Stimulated activated CD4-positive, alpha-beta T cell treated with anti-CD3 and anti-CD28 coated beads, Interleukin-2, amount 100 ng/mL, for 48 hours (primary cell): Measurements from ENCODE around the gene TAAR9.

Source experiments
- DNase-seq, 2 donors: peaks; one replicate each; pipeline ENCODE4 v3.0.0-alpha.2; 2020

The TAAR9 gene

GRCh38 chr6:132537977-132538376 lies at the start of gene TAAR9:
Gene TAAR9, plus strand, starts transcription at chr6:132538277. Its CDS starts 13 bp downstream, at chr6:132538290.
- no peak for DNase-seq

GRCh38 chr6:132489376-132489775 lies 48.7 kb upstream of the TAAR9 start:
- DNase-seq, result no peak

- DNase-seq, result no peak
These were observed 48.1 kb upstream of the TAAR9 start for GRCh38 chr6:132490024-132490423.

GRCh38 chr6:132490478-132491204 lies 47.4 kb upstream of the TAAR9 start:
- no peak for DNase-seq

- DNase-seq, result no peak
These were observed 46.8 kb upstream of the TAAR9 start for GRCh38 chr6:132491303-132491702.

GRCh38 chr6:132491881-132492280 lies 46.2 kb upstream of the TAAR9 start:
- DNase-seq, result no peak

GRCh38 chr6:132494954-132495353 lies 43.1 kb upstream of the TAAR9 start:
- DNase-seq, result no peak

- DNase-seq, result no peak
These were observed 42.4 kb upstream of the TAAR9 start for GRCh38 chr6:132495604-132496079.

GRCh38 chr6:132496519-132497180 lies 41.4 kb upstream of the TAAR9 start:
- no peak for DNase-seq

- DNase-seq, result no peak
These were observed 39.4 kb upstream of the TAAR9 start for GRCh38 chr6:132498638-132499037.

GRCh38 chr6:132499757-132500156 lies 38.3 kb upstream of the TAAR9 start:
- DNase-seq, result no peak

GRCh38 chr6:132504757-132505156 lies 33.3 kb upstream of the TAAR9 start:
- DNase-seq, result no peak

GRCh38 chr6:132505158-132505557 lies 32.9 kb upstream of the TAAR9 start:
- DNase-seq, result no peak

- no peak for DNase-seq
These were observed 31.6 kb upstream of the TAAR9 start for GRCh38 chr6:132506461-132506860.

- no peak for DNase-seq
These were observed 30.9 kb upstream of the TAAR9 start for GRCh38 chr6:132506869-132507808.

- DNase-seq, result no peak
These were observed 26.8 kb upstream of the TAAR9 start for GRCh38 chr6:132511210-132511830.

- DNase-seq, result no peak
These were observed 26.3 kb upstream of the TAAR9 start for GRCh38 chr6:132511831-132512220.

GRCh38 chr6:132512342-132512637 lies 25.8 kb upstream of the TAAR9 start:
- DNase-seq, result no peak

- DNase-seq, result peak; percentile 75 to 76
These were observed 25.1 kb upstream of the TAAR9 start, which contains the start of gene STX7 for GRCh38 chr6:132512638-132513632. Gene STX7, minus strand, starts transcription at chr6:132513116. Its CDS starts 9,586 bp downstream, at chr6:132503530.

- no peak for DNase-seq
These were observed 24.1 kb upstream of the TAAR9 start for GRCh38 chr6:132513831-132514545.

- DNase-seq, result no peak
These were observed 22.7 kb upstream of the TAAR9 start for GRCh38 chr6:132515386-132515785.
